Rectal smooth muscle tissue (tissue), 1 donor: ENCODE measurements around the gene SPSB3.
"Not testable (repeated sequence)": the region's sequence is repeated elsewhere in the genome, so short reads cannot be mapped to it uniquely, and the experiment has no call there.

Source experiments
- H3K27ac ChIP-seq: one replicate; pipeline ENCODE4 v1.7.0; 2013; ENCODE audit warnings: low read depth, low read length, inconsistent platforms
- H3K27me3 ChIP-seq: one replicate; pipeline ENCODE4 v1.7.0; 2013; ENCODE audit warnings: low read length; ENCODE audit not compliant: control insufficient read depth, insufficient read depth
- H3K36me3 ChIP-seq: one replicate; pipeline ENCODE4 v1.7.0; 2013; ENCODE audit warnings: low read length; ENCODE audit not compliant: control insufficient read depth, insufficient read depth
- H3K4me1 ChIP-seq: one replicate; pipeline ENCODE4 v1.7.0; 2013; ENCODE audit warnings: low read length; ENCODE audit not compliant: control insufficient read depth, insufficient read depth
- H3K4me3 ChIP-seq: one replicate; pipeline ENCODE4 v1.7.0; 2013; ENCODE audit warnings: low read length
- H3K9ac ChIP-seq: one replicate; pipeline ENCODE4 v1.7.0; 2013; ENCODE audit warnings: low read length

The SPSB3 gene

DNA sequence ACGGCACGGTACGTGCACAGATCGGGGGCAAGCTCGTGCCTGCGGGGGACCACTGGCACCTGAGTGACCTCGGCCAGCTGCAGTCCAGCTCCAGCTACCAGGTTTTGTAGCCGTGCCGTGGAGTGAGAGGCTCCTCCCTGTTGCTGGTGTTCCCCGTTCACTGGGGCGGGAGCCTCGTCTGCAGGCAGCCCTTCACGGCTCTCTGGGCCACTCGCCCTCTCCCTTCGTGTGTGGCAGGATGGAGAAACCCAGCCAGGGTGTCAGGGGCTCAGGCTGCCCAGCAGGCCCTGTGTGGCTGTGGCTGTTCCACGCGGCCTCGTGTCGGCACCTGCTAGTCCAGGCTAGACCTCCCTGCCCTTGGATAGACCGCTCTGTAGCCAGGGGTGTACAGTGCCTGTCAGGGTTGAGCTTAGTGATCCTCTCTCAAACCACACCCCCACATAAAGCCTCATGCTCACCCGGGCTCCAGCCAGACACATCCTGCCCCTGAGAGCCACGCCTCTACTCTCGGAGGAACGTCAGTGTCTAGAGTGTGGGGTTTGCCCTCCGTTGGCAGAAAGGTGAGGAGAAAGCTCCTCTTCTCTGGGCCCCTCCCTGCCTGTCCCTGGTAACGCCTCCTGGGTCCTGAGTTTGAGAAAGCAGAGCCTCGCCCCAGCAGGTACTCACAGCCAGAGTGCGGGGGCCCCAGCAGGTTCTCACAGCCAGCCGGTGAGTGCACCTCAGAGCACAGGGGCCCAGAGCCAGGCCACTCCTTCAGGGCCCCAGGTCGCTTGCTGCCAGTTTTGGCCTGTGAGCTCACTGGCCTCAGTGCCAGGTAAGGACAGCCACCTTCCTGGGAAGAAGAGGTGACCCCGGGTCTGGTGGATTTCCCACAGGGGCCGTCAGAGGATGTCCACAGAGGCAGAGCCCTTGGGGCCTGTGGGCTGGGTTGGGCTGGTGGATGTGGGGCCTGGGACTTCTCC, 38.7 kb downstream of the SPSB3 start:
- Histone ChIP-seq H3K4me3 (no peak overlapping the region), H3K27ac (no peak overlapping the region), H3K4me1 (no peaks in the 10 kb centered on the region), H3K9ac (no peak overlapping the region), H3K27me3 (no peaks in the 10 kb centered on the region), H3K36me3 (peaks cover 27% of the 10 kb centered on the region)

GRCh38 chr16:1741553-1742165, 40.7 kb downstream of the SPSB3 start:
- Histone ChIP-seq H3K36me3 (peaks cover 17% of the 10 kb centered on the region), H3K9ac (no peak overlapping the region), H3K27me3 (no peaks in the 10 kb centered on the region), H3K27ac (no peak overlapping the region), H3K4me1 (no peaks in the 10 kb centered on the region), H3K4me3 (no peak overlapping the region)

DNA sequence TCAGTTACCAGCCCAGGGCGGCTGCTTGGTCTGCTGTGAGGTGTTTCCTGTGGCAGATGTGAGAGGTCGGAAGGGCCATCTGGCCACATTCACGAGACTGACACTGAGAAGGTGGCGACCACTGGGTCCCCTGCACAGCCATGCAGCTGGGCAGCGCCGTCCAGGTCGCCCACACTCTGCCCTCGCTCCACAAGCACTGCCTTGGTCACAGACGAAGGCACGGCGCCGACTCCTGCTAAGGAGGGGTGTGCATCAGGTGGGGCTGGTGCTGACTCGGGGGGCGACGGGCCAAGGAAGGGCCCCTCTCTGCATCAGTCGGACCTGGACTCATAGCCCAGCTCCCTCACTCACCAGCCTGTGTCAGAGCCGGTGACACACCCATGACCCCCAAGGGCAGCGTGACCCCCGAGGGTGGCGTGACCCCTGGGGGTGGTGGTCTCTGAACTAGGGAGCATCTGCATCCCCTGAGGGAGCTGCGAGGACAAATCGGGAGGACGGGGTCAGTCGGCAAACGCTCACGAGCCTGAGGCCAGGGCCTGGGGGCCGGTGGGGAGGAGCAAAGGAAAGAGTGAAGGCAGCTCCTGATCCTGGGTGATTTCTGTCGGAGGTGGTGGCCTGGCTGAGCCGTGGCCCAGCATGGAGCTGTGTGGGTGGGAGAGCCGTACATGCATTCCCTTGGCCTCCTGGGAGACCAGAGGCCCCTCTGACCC, 41.4 kb downstream of the SPSB3 start:
- no peak overlapping the region for H3K4me3 ChIP-seq
- H3K27me3 ChIP-seq = no peaks in the 10 kb centered on the region
- H3K4me1 ChIP-seq = no peaks in the 10 kb centered on the region
- H3K9ac ChIP-seq = no peak overlapping the region
- H3K36me3 ChIP-seq = peaks cover 17% of the 10 kb centered on the region
- H3K27ac ChIP-seq = no peak overlapping the region

DNA sequence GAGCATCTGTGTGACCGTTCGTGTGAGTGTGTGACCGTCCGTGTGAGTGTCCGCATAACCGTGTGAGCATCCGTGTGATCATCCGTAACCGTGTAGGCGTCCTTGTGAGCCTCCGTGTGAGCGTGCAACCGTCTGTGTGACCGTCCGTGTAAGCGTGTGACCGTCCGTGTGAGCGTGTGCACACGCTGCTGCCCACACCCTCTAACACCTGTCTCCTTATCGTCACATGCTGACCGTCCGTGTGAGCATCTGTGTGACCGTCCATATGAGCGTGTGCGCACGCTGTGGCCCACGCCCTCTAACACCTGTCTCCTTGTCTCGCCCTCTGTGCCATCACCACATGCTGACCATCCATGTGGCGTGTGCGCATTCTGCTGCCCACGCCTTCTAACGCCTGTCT, 42.1 kb downstream of the SPSB3 start:
- Histone ChIP-seq H3K4me1 (no peaks in the 10 kb centered on the region), H3K27me3 (no peaks in the 10 kb centered on the region), H3K4me3 (no peak overlapping the region), H3K27ac (no peak overlapping the region), H3K36me3 (peaks cover 17% of the 10 kb centered on the region), H3K9ac (no peak overlapping the region)

DNA sequence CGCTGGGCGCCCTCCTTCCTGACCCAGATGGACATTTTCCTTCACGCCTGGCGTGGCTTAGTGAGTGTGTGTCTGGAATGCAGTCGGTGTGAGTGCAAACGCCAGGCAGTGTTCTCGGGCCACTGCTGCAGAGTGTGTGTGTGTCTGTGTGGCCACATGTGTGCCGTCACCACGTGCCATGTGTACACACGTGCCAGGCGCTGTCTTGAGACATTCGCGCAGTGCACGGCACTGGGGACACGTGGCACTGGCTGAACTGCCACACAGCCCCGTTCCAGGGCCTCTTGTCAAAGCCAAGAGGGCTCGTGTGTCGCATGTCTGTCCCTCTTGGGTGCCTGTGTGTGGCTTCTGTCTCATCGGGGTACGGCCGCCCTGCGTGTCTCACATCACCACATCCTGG, 47.6 kb downstream of the SPSB3 start:
- no peaks in the 10 kb centered on the region for H3K27me3 ChIP-seq
- no peak overlapping the region for H3K9ac ChIP-seq
- H3K27ac ChIP-seq = no peak overlapping the region
- no peak overlapping the region for H3K4me3 ChIP-seq
- peaks cover 17% of the 10 kb centered on the region for H3K36me3 ChIP-seq
- no peaks in the 10 kb centered on the region for H3K4me1 ChIP-seq

GRCh38 chr16:1734123-1734522, 48.2 kb downstream of the SPSB3 start:
- Histone ChIP-seq H3K9ac (no peak overlapping the region), H3K36me3 (peaks cover 18% of the 10 kb centered on the region), H3K27me3 (no peaks in the 10 kb centered on the region), H3K4me1 (no peaks in the 10 kb centered on the region), H3K27ac (no peak overlapping the region), H3K4me3 (no peak overlapping the region)

- peaks cover 22% of the 10 kb centered on the region for H3K36me3 ChIP-seq
- not testable (repeated sequence) for H3K4me3 ChIP-seq, H3K27ac ChIP-seq, H3K4me1 ChIP-seq, H3K27me3 ChIP-seq, H3K9ac ChIP-seq
These were observed 49.8 kb downstream of the SPSB3 start for GRCh38 chr16:1732551-1732987.

DNA sequence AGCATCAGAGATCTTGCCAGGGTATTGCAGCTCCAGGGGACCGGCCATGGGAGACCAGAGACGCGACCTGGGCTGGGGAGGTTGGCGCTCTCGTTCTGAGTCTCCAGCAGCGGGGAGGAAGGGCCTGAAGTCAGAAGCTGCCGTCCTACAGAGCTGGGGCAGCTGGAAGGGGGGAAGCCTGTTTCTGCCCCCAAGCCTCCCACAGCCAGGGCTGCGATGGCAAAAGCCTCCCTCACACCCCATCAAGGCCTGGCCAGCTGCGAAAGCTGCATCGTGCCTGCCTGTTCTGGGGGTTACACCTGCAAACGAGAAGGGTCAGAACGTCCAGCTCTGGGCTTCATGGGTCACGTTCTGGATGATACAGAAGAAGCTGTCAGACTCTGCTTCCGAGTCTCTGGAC, 50.3 kb downstream of the SPSB3 start:
- no peaks in the 10 kb centered on the region for H3K27me3 ChIP-seq
- H3K4me3 ChIP-seq = no peak overlapping the region
- no peaks in the 10 kb centered on the region for H3K4me1 ChIP-seq
- H3K9ac ChIP-seq = no peak overlapping the region
- no peak overlapping the region for H3K27ac ChIP-seq
- H3K36me3 ChIP-seq = peaks cover 23% of the 10 kb centered on the region

DNA sequence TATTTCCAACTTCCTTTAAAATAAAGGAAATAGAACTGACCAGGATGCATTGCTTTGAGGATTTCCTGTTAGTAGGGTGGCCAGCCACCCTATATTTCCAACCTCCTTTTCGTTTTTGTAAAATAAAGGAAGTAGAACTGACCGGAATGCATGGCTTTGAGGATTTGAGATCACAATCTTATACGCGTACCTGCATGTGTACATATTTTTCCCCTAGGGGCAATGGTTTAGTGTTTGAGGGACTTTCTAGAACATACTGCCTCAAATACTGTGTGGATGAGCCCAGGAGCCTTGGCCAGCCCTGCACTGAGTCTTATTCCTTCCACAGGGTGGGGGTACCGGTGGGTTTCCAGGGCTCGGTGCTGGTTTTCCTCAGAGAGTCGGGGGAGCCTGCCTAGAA, 50.8 kb downstream of the SPSB3 start:
- Histone ChIP-seq H3K36me3 (peaks cover 28% of the 10 kb centered on the region), H3K4me3 (no peak overlapping the region), H3K27ac (no peak overlapping the region), H3K9ac (no peak overlapping the region), H3K4me1 (no peaks in the 10 kb centered on the region), H3K27me3 (no peaks in the 10 kb centered on the region)

- no peak overlapping the region for H3K27ac ChIP-seq
- no peaks in the 10 kb centered on the region for H3K27me3 ChIP-seq
- H3K4me3 ChIP-seq = no peak overlapping the region
- peaks cover 31% of the 10 kb centered on the region for H3K36me3 ChIP-seq
- no peaks in the 10 kb centered on the region for H3K4me1 ChIP-seq
- H3K9ac ChIP-seq = no peak overlapping the region
These were observed 51.3 kb downstream of the SPSB3 start for GRCh38 chr16:1731073-1731472.

- H3K4me3 ChIP-seq = no peak overlapping the region
- H3K36me3 ChIP-seq = peaks cover 28% of the 10 kb centered on the region
- no peak overlapping the region for H3K9ac ChIP-seq
- no peak overlapping the region for H3K27ac ChIP-seq
- no peaks in the 10 kb centered on the region for H3K27me3 ChIP-seq
- no peaks in the 10 kb centered on the region for H3K4me1 ChIP-seq
These were observed 52.9 kb downstream of the SPSB3 start for GRCh38 chr16:1729445-1729844.

DNA sequence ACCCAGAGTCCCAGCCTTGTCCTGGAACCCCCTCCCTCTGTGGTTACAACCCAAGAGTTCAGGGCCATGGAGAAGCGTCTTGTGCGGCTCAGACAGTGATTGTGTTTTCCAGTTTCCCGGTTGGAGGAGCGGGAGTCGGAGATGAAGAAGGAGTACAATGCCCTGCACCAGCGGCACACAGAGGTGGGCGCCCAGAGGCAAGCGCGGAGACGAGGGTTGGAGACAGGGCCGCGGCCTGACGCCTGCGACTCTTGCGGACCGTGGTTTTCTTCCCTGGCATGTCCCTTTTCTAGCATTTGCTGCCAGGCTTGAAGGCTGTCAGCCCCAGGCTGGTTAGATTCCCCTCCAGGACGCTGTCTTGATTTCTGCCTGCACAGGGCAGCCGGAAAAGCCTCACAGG, 53.3 kb downstream of the SPSB3 start:
- H3K27me3 ChIP-seq = no peaks in the 10 kb centered on the region
- no peaks in the 10 kb centered on the region for H3K4me1 ChIP-seq
- no peak overlapping the region for H3K9ac ChIP-seq
- H3K4me3 ChIP-seq = no peak overlapping the region
- peaks cover 26% of the 10 kb centered on the region for H3K36me3 ChIP-seq
- no peak overlapping the region for H3K27ac ChIP-seq
